ENCODE data around the gene RNU4-1. TPM values are rescaled to one million over a fixed set of nuclear protein-coding genes. Genes with fewer than 3 reads are reported as not detected.

The RNU4-1 gene
- total RNA-seq, 3 donors from 2014 or later (not counting 1 experiment from before 2014, with no cell fraction given) = 768 to 1,610 (median 1,101) TPM

DNA sequence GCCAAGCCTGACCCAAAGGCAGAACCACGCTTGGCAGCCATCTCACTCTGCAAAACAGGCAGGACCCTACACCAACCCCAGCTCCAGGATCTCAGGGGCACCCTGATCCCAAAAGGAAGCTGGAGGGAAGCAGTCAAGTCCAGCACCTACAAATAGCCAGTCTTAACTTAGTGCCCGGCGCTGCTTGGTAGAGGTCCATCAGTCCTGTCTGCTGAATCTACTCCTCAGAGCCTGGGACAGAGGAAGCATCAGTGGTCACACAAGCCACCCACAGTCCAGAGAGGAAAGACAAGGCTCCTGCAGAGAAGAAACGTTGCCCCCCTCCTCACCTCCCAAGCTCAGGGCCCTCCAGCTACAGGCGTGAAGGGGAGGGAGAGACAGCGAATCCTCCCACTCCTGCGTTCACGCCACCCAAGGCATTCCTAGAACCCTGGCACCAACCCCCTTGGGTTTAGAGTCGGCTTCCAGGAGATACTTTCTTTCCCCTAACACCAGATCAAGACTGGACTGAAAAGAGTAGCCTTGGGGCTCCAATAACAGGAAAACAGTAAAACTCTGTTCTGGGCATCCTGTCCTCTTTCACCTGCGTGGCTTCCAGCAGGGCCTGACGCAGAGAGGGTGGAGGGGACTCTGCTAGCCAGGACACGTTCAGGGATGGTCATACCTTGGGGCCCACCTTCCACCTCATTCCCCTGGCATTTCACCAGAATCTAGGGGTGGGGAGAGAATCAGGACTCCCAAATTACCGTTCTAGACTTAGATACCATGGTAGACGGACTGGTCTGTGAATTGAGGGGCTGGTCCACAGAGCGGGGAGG, 28.7 kb downstream of the RNU4-1 start:
- WGBS (ENCODE audit: insufficient coverage) = 38% methylated on average over 15 of the region's 15 CpGs
- Mint-ChIP-seq H3K27me3 (ENCODE audit: low read depth in 2 of 2) (no peaks in the 10 kb centered on the region), H3K4me3 (peak overlapping the region; percentile 94), H3K36me3 (peaks cover 8% of the 10 kb centered on the region), H3K27ac (peak overlapping the region; percentile 93 to 94), H3K9me3 (no peaks in the 10 kb centered on the region), H3K4me1 (peaks cover 61 to 63% of the 10 kb centered on the region in 2 donors)
- Histone ChIP-seq H3K4me3 (ENCODE audit: low read length) (peak overlapping the region; percentile 80), H3K9me3 (ENCODE audit: control insufficient read depth, insufficient read depth, low read length) (no peaks in the 10 kb centered on the region), H3K27me3 (ENCODE audit: control insufficient read depth, insufficient read depth, low read length) (no peaks in the 10 kb centered on the region), H3K36me3 (ENCODE audit: control insufficient read depth, insufficient read depth, low read length) (peaks cover 2% of the 10 kb centered on the region), H3K27ac (ENCODE audit: low read length) (peak overlapping the region; percentile 75), H3K4me1 (ENCODE audit: control insufficient read depth, insufficient read depth, low read length) (peaks cover 63% of the 10 kb centered on the region)
- ATAC-seq (no peak), DNase-seq (no peak)
- TF ChIP-seq, protein P1, sequence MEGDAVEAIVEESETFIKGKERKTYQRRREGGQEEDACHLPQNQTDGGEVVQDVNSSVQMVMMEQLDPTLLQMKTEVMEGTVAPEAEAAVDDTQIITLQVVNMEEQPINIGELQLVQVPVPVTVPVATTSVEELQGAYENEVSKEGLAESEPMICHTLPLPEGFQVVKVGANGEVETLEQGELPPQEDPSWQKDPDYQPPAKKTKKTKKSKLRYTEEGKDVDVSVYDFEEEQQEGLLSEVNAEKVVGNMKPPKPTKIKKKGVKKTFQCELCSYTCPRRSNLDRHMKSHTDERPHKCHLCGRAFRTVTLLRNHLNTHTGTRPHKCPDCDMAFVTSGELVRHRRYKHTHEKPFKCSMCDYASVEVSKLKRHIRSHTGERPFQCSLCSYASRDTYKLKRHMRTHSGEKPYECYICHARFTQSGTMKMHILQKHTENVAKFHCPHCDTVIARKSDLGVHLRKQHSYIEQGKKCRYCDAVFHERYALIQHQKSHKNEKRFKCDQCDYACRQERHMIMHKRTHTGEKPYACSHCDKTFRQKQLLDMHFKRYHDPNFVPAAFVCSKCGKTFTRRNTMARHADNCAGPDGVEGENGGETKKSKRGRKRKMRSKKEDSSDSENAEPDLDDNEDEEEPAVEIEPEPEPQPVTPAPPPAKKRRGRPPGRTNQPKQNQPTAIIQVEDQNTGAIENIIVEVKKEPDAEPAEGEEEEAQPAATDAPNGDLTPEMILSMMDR (IDR thresholded peaks at IDR 0.05) = no peak
- intact Hi-C loops (cut with micrococcal nuclease) = no loop called here

DNA sequence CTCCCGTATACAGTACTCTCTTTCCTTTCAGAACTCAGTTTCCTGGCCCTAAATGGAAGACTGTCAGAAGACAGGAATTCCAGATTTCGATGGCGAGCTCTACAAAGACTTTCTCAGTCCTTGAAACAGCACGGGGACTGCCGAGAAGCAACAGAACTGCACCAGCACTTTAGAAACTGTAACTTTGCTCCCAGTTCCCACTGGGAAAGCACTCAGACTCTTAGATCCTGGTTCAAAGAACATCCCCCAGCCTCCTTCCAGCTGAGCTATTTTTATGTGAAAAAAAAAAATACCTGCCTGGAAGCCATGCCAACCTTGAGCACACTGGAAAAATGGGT, 29.3 kb downstream of the RNU4-1 start:
- Mint-ChIP-seq H3K36me3 (peaks cover 8% of the 10 kb centered on the region), H3K4me1 (peaks cover 64 to 66% of the 10 kb centered on the region in 2 donors), H3K9me3 (no peaks in the 10 kb centered on the region), H3K27me3 (ENCODE audit: low read depth in 2 of 2) (no peaks in the 10 kb centered on the region), H3K4me3 (peak overlapping the region; percentile 94), H3K27ac (peak overlapping the region; percentile 93 to 94)
- Histone ChIP-seq H3K36me3 (ENCODE audit: control insufficient read depth, insufficient read depth, low read length) (peaks cover 2% of the 10 kb centered on the region), H3K4me1 (ENCODE audit: control insufficient read depth, insufficient read depth, low read length) (peaks cover 68% of the 10 kb centered on the region), H3K9me3 (ENCODE audit: control insufficient read depth, insufficient read depth, low read length) (no peaks in the 10 kb centered on the region), H3K27me3 (ENCODE audit: control insufficient read depth, insufficient read depth, low read length) (no peaks in the 10 kb centered on the region), H3K4me3 (ENCODE audit: low read length) (peak overlapping the region; percentile 80), H3K27ac (ENCODE audit: low read length) (peak overlapping the region; percentile 75)
- 74% methylated on average over 5 of the region's 5 CpGs for WGBS (ENCODE audit: insufficient coverage)
- ATAC-seq (no peak), DNase-seq (no peak)
- TF ChIP-seq, protein P1 (IDR thresholded peaks at IDR 0.05) = no peak
- intact Hi-C loops (cut with micrococcal nuclease) = no loop called here

DNA sequence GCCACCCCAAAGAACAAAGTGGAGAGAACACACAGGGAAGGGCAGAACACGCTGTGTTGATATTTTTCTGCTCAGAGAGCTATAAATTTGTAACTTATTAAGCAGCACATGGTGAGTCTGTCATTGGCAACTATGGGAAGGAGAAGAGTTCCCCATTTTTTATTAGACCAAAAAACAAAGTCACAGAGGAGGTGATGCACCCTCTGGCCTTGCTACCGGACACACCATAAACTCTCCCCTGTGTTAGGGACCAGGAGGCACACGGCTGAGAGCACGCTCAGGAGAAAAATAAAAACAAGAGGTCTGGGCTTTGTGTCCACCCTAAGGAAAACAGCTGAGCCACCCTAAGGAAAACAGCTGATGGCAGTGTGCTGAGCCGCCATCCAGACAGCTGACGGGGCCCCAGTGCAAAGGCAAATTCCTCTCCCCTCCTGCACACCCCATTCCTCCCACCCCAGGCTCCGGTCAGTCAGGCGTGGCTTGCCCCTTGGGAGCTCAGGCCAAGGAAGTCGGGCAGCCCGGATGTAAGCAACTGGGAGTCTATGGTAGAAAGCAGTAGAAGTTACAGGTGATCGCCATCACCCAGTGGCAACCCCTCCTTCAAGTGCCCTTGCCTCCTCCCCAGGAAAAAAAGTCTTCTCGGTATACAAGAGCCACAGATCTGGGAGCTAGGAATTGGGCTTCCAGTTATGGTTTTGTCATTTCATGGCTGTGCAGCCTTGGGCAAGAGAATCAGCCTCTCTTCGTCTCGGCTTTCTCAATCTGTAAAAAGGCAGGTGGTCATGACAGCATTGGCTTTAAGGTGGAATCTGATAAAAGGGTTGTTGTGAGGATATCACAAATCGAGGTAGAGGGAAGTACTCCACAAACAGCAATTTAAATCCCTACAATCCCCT, 29.9 kb downstream of the RNU4-1 start:
- H3K36me3 Mint-ChIP-seq = peaks cover 8% of the 10 kb centered on the region
- no peak for ATAC-seq
- H3K27me3 ChIP-seq (ENCODE audit: control insufficient read depth, insufficient read depth, low read length) = no peaks in the 10 kb centered on the region
- H3K27me3 Mint-ChIP-seq (ENCODE audit: low read depth in 2 of 2) = no peaks in the 10 kb centered on the region
- no peaks in the 10 kb centered on the region for H3K9me3 ChIP-seq (ENCODE audit: control insufficient read depth, insufficient read depth, low read length)
- 57% methylated on average over 14 of the region's 15 CpGs for WGBS (ENCODE audit: insufficient coverage)
- peaks cover 70 to 72% of the 10 kb centered on the region in 2 donors for H3K4me1 Mint-ChIP-seq
- peak overlapping the region; percentile 75 for H3K27ac ChIP-seq (ENCODE audit: low read length)
- H3K36me3 ChIP-seq (ENCODE audit: control insufficient read depth, insufficient read depth, low read length) = peaks cover 2% of the 10 kb centered on the region
- TF ChIP-seq, protein P1 (IDR thresholded peaks at IDR 0.05) = no peak
- H3K4me3 Mint-ChIP-seq = peak overlapping the region; percentile 94
- intact Hi-C loops (cut with micrococcal nuclease) = loop anchor here (1.0 kb wide), 2 partner anchors 11 to 27 kb away; no protein-coding TSS in a partner anchor
- H3K27ac Mint-ChIP-seq = peak overlapping the region; percentile 93 to 94
- H3K4me1 ChIP-seq (ENCODE audit: control insufficient read depth, insufficient read depth, low read length) = peaks cover 75% of the 10 kb centered on the region
- H3K4me3 ChIP-seq (ENCODE audit: low read length) = peak overlapping the region; percentile 80
- no peaks in the 10 kb centered on the region for H3K9me3 Mint-ChIP-seq
- DNase-seq = no peak

Measured in natural killer cell (primary cell).